Measurements from ENCODE around the gene CPM.

Gene CPM

DNA sequence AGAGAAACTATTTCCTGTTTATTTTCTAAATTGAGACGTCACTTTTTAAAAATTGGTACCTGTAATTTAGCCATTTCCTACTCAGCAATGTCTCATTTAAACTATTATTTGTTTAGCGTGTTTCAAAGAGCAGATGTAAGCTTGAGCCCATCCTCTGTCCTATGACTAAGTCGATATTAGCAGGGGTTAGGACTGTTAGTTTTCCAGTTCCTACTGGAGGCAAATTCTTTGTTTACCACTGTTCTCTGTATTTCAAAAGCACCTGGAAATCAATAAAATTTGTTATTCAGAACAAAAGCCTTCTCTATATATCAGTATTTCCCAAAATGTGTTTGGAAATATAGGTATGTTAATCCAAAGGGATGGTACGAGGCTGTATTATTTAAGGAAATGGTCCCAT, 82.6 kb downstream of the CPM start:
- H3K9me3 ChIP-seq (ENCODE audit: insufficient read depth, low read depth, low read length): no peaks in the 10 kb centered on the region
- TF ChIP-seq, protein P1, sequence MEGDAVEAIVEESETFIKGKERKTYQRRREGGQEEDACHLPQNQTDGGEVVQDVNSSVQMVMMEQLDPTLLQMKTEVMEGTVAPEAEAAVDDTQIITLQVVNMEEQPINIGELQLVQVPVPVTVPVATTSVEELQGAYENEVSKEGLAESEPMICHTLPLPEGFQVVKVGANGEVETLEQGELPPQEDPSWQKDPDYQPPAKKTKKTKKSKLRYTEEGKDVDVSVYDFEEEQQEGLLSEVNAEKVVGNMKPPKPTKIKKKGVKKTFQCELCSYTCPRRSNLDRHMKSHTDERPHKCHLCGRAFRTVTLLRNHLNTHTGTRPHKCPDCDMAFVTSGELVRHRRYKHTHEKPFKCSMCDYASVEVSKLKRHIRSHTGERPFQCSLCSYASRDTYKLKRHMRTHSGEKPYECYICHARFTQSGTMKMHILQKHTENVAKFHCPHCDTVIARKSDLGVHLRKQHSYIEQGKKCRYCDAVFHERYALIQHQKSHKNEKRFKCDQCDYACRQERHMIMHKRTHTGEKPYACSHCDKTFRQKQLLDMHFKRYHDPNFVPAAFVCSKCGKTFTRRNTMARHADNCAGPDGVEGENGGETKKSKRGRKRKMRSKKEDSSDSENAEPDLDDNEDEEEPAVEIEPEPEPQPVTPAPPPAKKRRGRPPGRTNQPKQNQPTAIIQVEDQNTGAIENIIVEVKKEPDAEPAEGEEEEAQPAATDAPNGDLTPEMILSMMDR (conservative IDR thresholded peaks at IDR 0.05; ENCODE audit: low read length): no peak
- TF ChIP-seq EZH2phosphoT487 (IDR thresholded peaks at IDR 0.05; ENCODE audit: borderline replicate concordance): no peak

DNA sequence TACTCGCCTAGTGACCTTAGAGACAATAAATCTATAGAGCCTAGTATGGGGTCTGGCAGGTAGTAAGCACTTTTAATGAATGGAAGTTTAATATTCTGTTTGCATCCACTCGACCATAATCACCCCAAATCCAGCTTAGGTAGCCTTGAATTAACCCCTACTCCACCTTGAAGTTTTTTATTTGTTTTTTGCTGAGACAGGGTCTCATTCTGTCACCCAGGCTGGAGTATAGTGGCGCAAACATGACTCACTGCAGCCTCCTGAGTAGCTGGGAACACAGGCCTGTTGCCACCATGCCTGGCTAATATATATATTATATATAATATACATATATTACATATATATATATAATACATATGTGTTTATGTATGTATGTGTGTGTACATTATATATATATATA, 86.2 kb downstream of the CPM start:
- H3K27me3 ChIP-seq (ENCODE audit: insufficient read depth, low read length, poor library complexity, severe bottlenecking): no peaks in the 10 kb centered on the region
- no peaks in the 10 kb centered on the region for H3K9me2 ChIP-seq (replicated peaks; ENCODE audit: low read depth, low read length)
- H2AFZ ChIP-seq (ENCODE audit: low read length): no peak overlapping the region
- H4K20me1 ChIP-seq (ENCODE audit: insufficient read depth, low read length, poor library complexity, severe bottlenecking): no peaks in the 10 kb centered on the region
- H3K79me2 ChIP-seq (ENCODE audit: insufficient read depth, low read length): no peaks in the 10 kb centered on the region
- H3K9me3 ChIP-seq (ENCODE audit: insufficient read depth, low read depth, low read length): no peaks in the 10 kb centered on the region
- H3K4me2 ChIP-seq (ENCODE audit: low read depth, low read length, poor library complexity, severe bottlenecking): no peak overlapping the region
- H3F3A ChIP-seq (ENCODE audit: low read depth): no peaks in the 10 kb centered on the region; the same call in 1 of the 2 replicates
- H3K4me3 ChIP-seq (ENCODE audit: low read length, poor library complexity, severe bottlenecking): no peak overlapping the region
- peaks cover 20% of the 10 kb centered on the region; the same call in 1 of the 2 replicates for H3K36me3 ChIP-seq (ENCODE audit: insufficient read depth, low read length)
- no peaks in the 10 kb centered on the region for H3K4me1 ChIP-seq (ENCODE audit: insufficient read depth, low read length, poor library complexity, severe bottlenecking)
- TF ChIP-seq EZH2phosphoT487 (IDR thresholded peaks at IDR 0.05; ENCODE audit: borderline replicate concordance): no peak
- TF ChIP-seq, protein P1 (conservative IDR thresholded peaks at IDR 0.05; ENCODE audit: low read length): no peak
- no peak overlapping the region for H3K9ac ChIP-seq (ENCODE audit: low read depth, low read length, poor library complexity, severe bottlenecking)

More for the DNA sequence above, 82.6 kb downstream of the CPM start:
- H3K4me3 ChIP-seq (ENCODE audit: low read length, poor library complexity, severe bottlenecking): no peak overlapping the region
- H3K79me2 ChIP-seq (ENCODE audit: insufficient read depth, low read length): no peaks in the 10 kb centered on the region
- no peaks in the 10 kb centered on the region for H3K27me3 ChIP-seq (ENCODE audit: insufficient read depth, low read length, poor library complexity, severe bottlenecking)
- no peaks in the 10 kb centered on the region for H4K20me1 ChIP-seq (ENCODE audit: insufficient read depth, low read length, poor library complexity, severe bottlenecking)
- H2AFZ ChIP-seq (ENCODE audit: low read length): no peak overlapping the region
- no peak overlapping the region for H3K9ac ChIP-seq (ENCODE audit: low read depth, low read length, poor library complexity, severe bottlenecking)
- no peaks in the 10 kb centered on the region for H3K4me1 ChIP-seq (ENCODE audit: insufficient read depth, low read length, poor library complexity, severe bottlenecking)
- H3K36me3 ChIP-seq (ENCODE audit: insufficient read depth, low read length): no peaks in the 10 kb centered on the region
- H3F3A ChIP-seq (ENCODE audit: low read depth): no peaks in the 10 kb centered on the region; the same call in 1 of the 2 replicates
- no peaks in the 10 kb centered on the region for H3K9me2 ChIP-seq (replicated peaks; ENCODE audit: low read depth, low read length)
- H3K4me2 ChIP-seq (ENCODE audit: low read depth, low read length, poor library complexity, severe bottlenecking): no peak overlapping the region

DNA sequence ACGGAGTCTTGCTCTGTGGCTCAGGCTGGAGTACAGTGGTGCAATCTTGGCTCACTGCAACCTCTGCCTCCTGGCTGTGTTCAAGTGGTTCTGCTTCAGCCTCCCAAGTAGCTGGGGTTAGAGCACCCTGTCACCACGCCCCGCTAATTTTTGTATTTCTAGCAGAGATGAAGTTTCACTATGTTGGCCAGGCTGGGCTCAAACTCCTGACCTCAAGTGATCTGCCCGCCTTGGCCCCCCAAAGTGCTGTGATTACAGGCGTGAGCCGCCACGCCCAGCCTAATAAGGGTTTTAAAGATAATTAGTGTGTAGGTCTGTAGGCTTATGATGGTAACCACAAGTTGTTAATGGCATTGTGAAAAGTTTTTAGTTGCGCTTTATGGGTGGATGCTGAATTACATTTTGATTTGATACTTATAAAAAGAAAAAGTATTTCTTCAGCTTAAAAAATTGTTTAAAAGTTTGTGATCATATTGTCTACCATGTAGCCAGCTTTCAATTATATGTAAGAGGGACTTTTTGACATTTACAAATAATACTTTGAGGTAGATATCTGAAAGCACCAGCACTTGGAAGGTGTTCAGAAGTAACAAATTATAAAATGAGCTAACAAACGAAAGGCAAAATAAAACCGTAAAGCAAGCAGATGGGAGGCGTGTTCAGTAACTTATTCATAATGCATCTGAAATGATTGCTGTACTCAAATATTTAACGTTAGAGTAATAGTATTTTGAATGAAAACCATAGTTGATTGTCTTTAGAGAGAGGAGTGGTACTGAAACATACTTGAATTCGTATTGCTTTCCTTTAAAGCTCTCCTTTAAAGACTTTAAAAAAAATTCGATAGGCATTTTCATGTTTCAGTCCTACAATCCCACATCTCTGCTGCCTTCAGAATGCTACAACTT, 87.9 kb downstream of the CPM start:
- Histone ChIP-seq H3K9me2 (replicated peaks; ENCODE audit: low read depth, low read length) (no peaks in the 10 kb centered on the region), H3K9me3 (ENCODE audit: insufficient read depth, low read depth, low read length) (no peaks in the 10 kb centered on the region), H3F3A (ENCODE audit: low read depth) (no peaks in the 10 kb centered on the region; the same call in 1 of the 2 replicates), H3K79me2 (ENCODE audit: insufficient read depth, low read length) (no peaks in the 10 kb centered on the region), H3K27me3 (ENCODE audit: insufficient read depth, low read length, poor library complexity, severe bottlenecking) (no peaks in the 10 kb centered on the region), H2AFZ (ENCODE audit: low read length) (no peak overlapping the region), H3K4me3 (ENCODE audit: low read length, poor library complexity, severe bottlenecking) (no peak overlapping the region), H3K4me1 (ENCODE audit: insufficient read depth, low read length, poor library complexity, severe bottlenecking) (no peaks in the 10 kb centered on the region), H3K4me2 (ENCODE audit: low read depth, low read length, poor library complexity, severe bottlenecking) (no peak overlapping the region), H3K9ac (ENCODE audit: low read depth, low read length, poor library complexity, severe bottlenecking) (no peak overlapping the region), H4K20me1 (ENCODE audit: insufficient read depth, low read length, poor library complexity, severe bottlenecking) (no peaks in the 10 kb centered on the region), H3K36me3 (ENCODE audit: insufficient read depth, low read length) (peaks cover 36% of the 10 kb centered on the region; the same call in 1 of the 2 replicates)
- TF ChIP-seq, protein P1 (conservative IDR thresholded peaks at IDR 0.05; ENCODE audit: low read length): no peak
- no peak for TF ChIP-seq EZH2phosphoT487 (IDR thresholded peaks at IDR 0.05; ENCODE audit: borderline replicate concordance)

Measured in Loucy (cell line).